IMR-90 (cell line): Measurements from ENCODE around the gene LDHA. TPM values are rescaled to one million over a fixed set of nuclear protein-coding genes. Genes with fewer than 3 reads are reported as not detected.

ENCODE experiments used
- ATAC-seq: fragments of 200-7000 bp; cut with Tn5 transposase; 2 replicates; pipeline ENCODE4 v1.9.1; 2020; ENCODE audit warnings: low read depth, mild to moderate bottlenecking, moderate library complexity
- BruUV-seq: library from RNA; stranded (reverse); fragments of 400-500 nt; replicated peaks from 2 replicates; lab custom pipeline; 2021; lab: Mats Ljungman, UMichigan
- CTCF ChIA-PET: fragments of 300-600 bp; formaldehyde crosslinking; extraction: SDS; loops from one replicate; lab custom pipeline; 2021; ENCODE audit warnings: antibody characterized with exemption; lab: Yijun Ruan, JAX
- POLR2A ChIA-PET: fragments of 300-600 bp; sonication (Branson Sonifier 250); formaldehyde crosslinking; loops from one replicate; lab custom pipeline; 2022; ENCODE audit warnings: antibody characterized with exemption; ENCODE audit not compliant: unreplicated experiment; lab: Charles Lee
- DNase-seq: peaks from one replicate; pipeline ENCODE4 v3.0.0; 2013
- H2AFZ ChIP-seq: replicated peaks from 2 replicates; pipeline ENCODE3; 2013; ENCODE audit warnings: low read length, mild to moderate bottlenecking; ENCODE audit not compliant: poor library complexity
- H2AK5ac ChIP-seq: 2 replicates; pipeline ENCODE4 v1.6.1; 2013; ENCODE audit warnings: low read depth, low read length, inconsistent platforms
- H2AK9ac ChIP-seq: replicated peaks from 2 replicates; pipeline ENCODE3; 2013; ENCODE audit warnings: mild to moderate bottlenecking, low read depth, low read length, moderate library complexity; ENCODE audit not compliant: poor library complexity
- H2BK120ac ChIP-seq: 2 replicates; pipeline ENCODE4 v1.6.1; 2013; ENCODE audit warnings: low read depth, low read length, inconsistent platforms
- H2BK15ac ChIP-seq: 3 replicates; pipeline ENCODE4 v1.6.1; 2013; ENCODE audit warnings: low read depth, low read length, inconsistent platforms
- H2BK20ac ChIP-seq: 2 replicates; pipeline ENCODE4 v1.6.1; 2013; ENCODE audit warnings: low read depth, mild to moderate bottlenecking, inconsistent platforms, low read length, moderate library complexity
- H2BK5ac ChIP-seq: 2 replicates; pipeline ENCODE4 v1.6.1; 2013; ENCODE audit warnings: mild to moderate bottlenecking, low read depth, low read length, inconsistent platforms; ENCODE audit not compliant: poor library complexity, severe bottlenecking
- H3K14ac ChIP-seq: replicated peaks from 2 replicates; pipeline ENCODE4 v1.6.1; 2013; ENCODE audit warnings: low read depth, low read length, inconsistent platforms
- H3K18ac ChIP-seq: 2 replicates; pipeline ENCODE4 v1.6.1; 2013; ENCODE audit warnings: low read depth, low read length, control low read depth
- H3K23ac ChIP-seq: 2 replicates; pipeline ENCODE4 v1.6.1; 2013; ENCODE audit warnings: low read depth, low read length, inconsistent platforms
- H3K27ac ChIP-seq: 2 replicates; pipeline ENCODE4 v1.5.1; 2013; ENCODE audit warnings: mild to moderate bottlenecking, control low read depth, low read length; ENCODE audit not compliant: insufficient read depth
- H3K27me3 ChIP-seq: 2 replicates; pipeline ENCODE4 v1.6.1; 2013; ENCODE audit warnings: low read length; ENCODE audit not compliant: control insufficient read depth, insufficient read depth
- H3K36me3 ChIP-seq: 2 replicates; pipeline ENCODE4 v1.6.1; 2013; ENCODE audit warnings: low read length, mixed read lengths; ENCODE audit not compliant: control insufficient read depth, insufficient read depth
- H3K4ac ChIP-seq: 2 replicates; pipeline ENCODE4 v1.6.1; 2013; ENCODE audit warnings: low read depth, low read length, inconsistent platforms
- H3K4me1 ChIP-seq: 2 replicates; pipeline ENCODE4 v1.6.1; 2013; ENCODE audit warnings: low read length, mixed read lengths; ENCODE audit not compliant: control insufficient read depth, insufficient read depth
- H3K4me2 ChIP-seq: 2 replicates; pipeline ENCODE4 v1.6.1; 2013; ENCODE audit warnings: low read depth, mild to moderate bottlenecking, control low read depth, low read length, moderate library complexity
- H3K4me3 ChIP-seq: 2 replicates; pipeline ENCODE4 v1.5.1; 2013; ENCODE audit warnings: low read depth, mild to moderate bottlenecking, control low read depth, low read length, moderate library complexity; ENCODE audit not compliant: insufficient read depth
- H3K56ac ChIP-seq: 2 replicates; pipeline ENCODE4 v1.6.1; 2013; ENCODE audit warnings: low read length, inconsistent platforms; ENCODE audit not compliant: insufficient read depth; ENCODE audit errors: extremely low read depth
- H3K79me1 ChIP-seq, 2 experiments: 2 replicates each; pipeline ENCODE4 v1.6.1; 2013; ENCODE audit warnings: low read length in 2 of 2, inconsistent platforms in 1 of 2, low read depth in 1 of 2
- H3K9ac ChIP-seq: 2 replicates; pipeline ENCODE4 v1.6.1; 2013; ENCODE audit warnings: low read depth, low read length, control low read depth
- H3K9me1 ChIP-seq: 2 replicates; pipeline ENCODE4 v1.6.1; 2013; ENCODE audit warnings: low read length, inconsistent platforms; ENCODE audit not compliant: insufficient read depth
- H3K9me3 ChIP-seq: 2 replicates; pipeline ENCODE4 v1.6.1; 2013; ENCODE audit warnings: low read length; ENCODE audit not compliant: control insufficient read depth, insufficient read depth
- H4K20me1 ChIP-seq: 2 replicates; pipeline ENCODE4 v1.6.1; 2013; ENCODE audit warnings: low read length, inconsistent platforms; ENCODE audit not compliant: insufficient read depth
- H4K5ac ChIP-seq: 2 replicates; pipeline ENCODE4 v1.6.1; 2013; ENCODE audit warnings: mild to moderate bottlenecking, low read depth, low read length, control low read depth
- H4K8ac ChIP-seq, 2 experiments: 2 replicates each; pipeline ENCODE4 v1.6.1; 2013; ENCODE audit warnings: low read depth in 2 of 2, low read length in 2 of 2, control low read depth in 1 of 2, inconsistent platforms in 1 of 2
- H4K91ac ChIP-seq: 2 replicates; pipeline ENCODE4 v1.6.1; 2013; ENCODE audit warnings: low read depth, low read length, inconsistent platforms; ENCODE audit not compliant: insufficient read depth
- BHLHE40 ChIP-seq: fragments of 150-350 bp; IDR thresholded peaks from 2 replicates; pipeline ENCODE4 v1.6.1; 2016; ENCODE audit warnings: mild to moderate bottlenecking, low read depth, low read length
- CEBPB ChIP-seq: IDR thresholded peaks from 2 replicates; pipeline ENCODE4 v1.6.1; 2012; ENCODE audit warnings: low read depth, low read length, improper control_type of control experiment
- CHD1 ChIP-seq: IDR thresholded peaks from 2 replicates; pipeline ENCODE4 v1.6.1; 2012; ENCODE audit warnings: low read depth, low read length, improper control_type of control experiment
- CTCF ChIP-seq: conservative IDR thresholded peaks from 2 replicates; pipeline ENCODE4 v1.5.1; 2012; ENCODE audit warnings: mild to moderate bottlenecking, low read depth, low read length, improper control_type of control experiment
- ELK1 ChIP-seq: fragments of 150-350 bp; IDR thresholded peaks from 2 replicates; pipeline ENCODE4 v1.6.1; 2016; ENCODE audit warnings: low read depth, mild to moderate bottlenecking, low read length, moderate library complexity, borderline replicate concordance
- FOS ChIP-seq: fragments of 150-350 bp; IDR thresholded peaks from 2 replicates; pipeline ENCODE4 v1.6.1; 2016; ENCODE audit warnings: low read depth, low read length
- MAFK ChIP-seq: IDR thresholded peaks from 2 replicates; pipeline ENCODE4 v1.6.1; 2012; ENCODE audit warnings: low read depth, low read length, improper control_type of control experiment
- MAZ ChIP-seq: IDR thresholded peaks from 2 replicates; pipeline ENCODE4 v1.6.1; 2012; ENCODE audit warnings: low read depth, mild to moderate bottlenecking, low read length, improper control_type of control experiment, moderate library complexity, borderline replicate concordance
- MXI1 ChIP-seq: IDR thresholded peaks from 2 replicates; pipeline ENCODE4 v1.6.1; 2012; ENCODE audit warnings: low read depth, mild to moderate bottlenecking, low read length, moderate library complexity, borderline replicate concordance
- NFE2L2 ChIP-seq: fragments of 150-350 bp; IDR thresholded peaks from 2 replicates; pipeline ENCODE4 v1.6.1; 2016; ENCODE audit warnings: low read depth, mild to moderate bottlenecking, low read length
- POLR2A ChIP-seq: IDR thresholded peaks from 2 replicates; pipeline ENCODE4 v1.6.1; 2012; ENCODE audit warnings: mild to moderate bottlenecking, low read depth, low read length
- RAD21 ChIP-seq: IDR thresholded peaks from 2 replicates; pipeline ENCODE4 v1.6.1; 2012; ENCODE audit warnings: low read length, improper control_type of control experiment
- RCOR1 ChIP-seq: IDR thresholded peaks from 2 replicates; pipeline ENCODE4 v1.6.1; 2012; ENCODE audit warnings: mild to moderate bottlenecking, low read length, improper control_type of control experiment; ENCODE audit not compliant: insufficient replicate concordance
- RFX5 ChIP-seq: IDR thresholded peaks from 2 replicates; pipeline ENCODE4 v1.8.0; 2012; ENCODE audit warnings: low read depth, mild to moderate bottlenecking, low read length, moderate library complexity
- SMC3 ChIP-seq: fragments of 150-350 bp; IDR thresholded peaks from 2 replicates; pipeline ENCODE4 v1.6.1; 2016; ENCODE audit warnings: low read depth, mild to moderate bottlenecking, antibody characterized with exemption, low read length, moderate library complexity
- USF2 ChIP-seq: fragments of 150-350 bp; IDR thresholded peaks from 2 replicates; pipeline ENCODE4 v1.6.1; 2017; ENCODE audit warnings: mild to moderate bottlenecking, antibody characterized with exemption, low read length, low read depth
- WGBS, 2 experiments: methylation state at CpG; one replicate each; pipeline versions ENCODE4 v1.1.5 to v1.1.7; 2013; ENCODE audit warnings: missing lambda C conversion rate in 2 of 2; ENCODE audit not compliant: insufficient read length in 1 of 2; ENCODE audit errors: extremely low coverage in 2 of 2; 5-methylcytosine and 5-hydroxymethylcytosine counted together
- dilution Hi-C: fragments of 300-500 bp; cut with HindIII; formaldehyde crosslinking; loops from one replicate; pipeline ENCODE4 v1.14.3; 2018; ENCODE audit warnings: low sequenced_read_pairs; ENCODE audit not compliant: unreplicated experiment
- in situ Hi-C: fragments of 300-500 bp; cut with MboI; formaldehyde crosslinking; loops from 3 replicates; pipeline ENCODE4 v1.14.3; 2019; ENCODE audit warnings: low sequenced_read_pairs, inconsistent platforms, mixed read lengths
- intact Hi-C: fragments of 100-400 bp; cut with micrococcal nuclease; formaldehyde crosslinking; loops from 2 replicates; pipeline ENCODE4 v1.10.0; 2022
- polyA plus RNA-seq, 3 experiments: library from polyadenylated mRNA; depleted of rRNA; stranded (reverse); fragments of >200 nt; gene quantifications; 2 replicates each; pipeline ENCODE4 v1.2.3, GENCODE V29; 2012; ENCODE audit warnings: low replicate concordance in 1 of 3
- total RNA-seq: library from RNA; depleted of rRNA; stranded (reverse); fragments of >200 nt; gene quantifications from 2 replicates; pipeline ENCODE4 v1.2.3, GENCODE V29; 2012

The LDHA gene
- total and polyA plus RNA-seq, 2 of the 4 experiments (the other 2 are of a cell fraction) = 1,735 to 1,813 TPM

GRCh38 chr11:18419040-18419439, 24.7 kb downstream of the LDHA start:
- intact Hi-C loops = no loop called here

More at GRCh38 chr11:18419040-18419439, 24.7 kb downstream of the LDHA start:
- Histone ChIP-seq H4K91ac (no peak overlapping the region), H3K4ac (no peak overlapping the region), H4K8ac (no peak overlapping the region), H3K27ac (no peak overlapping the region), H2AFZ (no peak overlapping the region), H2BK20ac (no peak overlapping the region), H3K18ac (no peak overlapping the region), H2BK120ac (no peak overlapping the region), H3K9me1 (no peaks in the 10 kb centered on the region), H3K9ac (no peak overlapping the region), H2BK15ac (no peak overlapping the region), H3K4me1 (no peaks in the 10 kb centered on the region), H3K27me3 (no peaks in the 10 kb centered on the region), H2AK9ac (no peak overlapping the region), H3K79me1 (no peaks in the 10 kb centered on the region), H3K56ac (no peak overlapping the region), H3K4me2 (no peak overlapping the region), H2AK5ac (no peak overlapping the region), H3K36me3 (no peaks in the 10 kb centered on the region), H3K23ac (no peak overlapping the region), H4K20me1 (no peaks in the 10 kb centered on the region), H4K5ac (no peak overlapping the region), H3K4me3 (no peak overlapping the region), H3K9me3 (no peaks in the 10 kb centered on the region), H2BK5ac (no peak overlapping the region), H3K14ac (no peak overlapping the region)
- ChIA-PET CTCF (interaction anchor here (1.6 kb wide), 1 partner anchor 9 kb away, joined by 6 read pairs; no protein-coding TSS in a partner anchor), POLR2A (interaction anchor here (0.5 kb wide), 1 partner anchor 49 kb away, joined by 3 read pairs; no protein-coding TSS in a partner anchor)
- no peak for ATAC-seq
- DNase-seq = no peak
- TF ChIP-seq MXI1 (no peak), NFE2L2 (no peak), RCOR1 (no peak), CHD1 (no peak), FOS (no peak), ELK1 (no peak), MAFK (no peak), RAD21 (no peak), SMC3 (no peak), CEBPB (no peak), POLR2A (no peak), RFX5 (no peak), MAZ (no peak), BHLHE40 (no peak), USF2 (no peak), CTCF (no peak)
- in situ Hi-C loops = no loop called here
- dilution Hi-C loops = no loop called here
- WGBS, 2 experiments = no CpG with 5 or more reads among the region's 2 CpGs
- BruUV-seq = no TSS peak
